ENCODE results near the gene SGMS1. TPM values are rescaled to one million over a fixed set of nuclear protein-coding genes. Genes with fewer than 3 reads are reported as not detected.

SGMS1 gene
- total RNA-seq, 1 experiment from 2014 or later: 20.4 TPM

GRCh38 chr10:50373821-50374501 lies 249.8 kb downstream of the SGMS1 start:
- no peak overlapping the region for H4K8ac ChIP-seq (replicated peaks; ENCODE audit: insufficient read length, low read depth, low read length)
- H3K4me3 Mint-ChIP-seq: no peak overlapping the region
- no peak overlapping the region for H2AK5ac ChIP-seq (ENCODE audit: insufficient read length, low read length)
- H3K27ac Mint-ChIP-seq: no peak overlapping the region
- no peak overlapping the region for H2AFZ ChIP-seq (ENCODE audit: low read length)
- no peaks in the 10 kb centered on the region for H3K27me3 ChIP-seq (ENCODE audit: insufficient read depth, low read length)
- H3K4me2 ChIP-seq (ENCODE audit: insufficient read depth, insufficient read length, low read length): no peak overlapping the region
- H2BK12ac ChIP-seq (ENCODE audit: insufficient read length, low read depth, low read length): no peak overlapping the region
- H3K9me3 Mint-ChIP-seq: peaks cover 0 to 4% of the 10 kb centered on the region in 2 experiments; a peak in 3 of 5 replicates
- H3K56ac ChIP-seq (ENCODE audit: insufficient read length, low read depth, low read length): no peak overlapping the region
- TF ChIP-seq CTCF (conservative IDR thresholded peaks at IDR 0.05): no peak
- no peak overlapping the region for H3K27ac ChIP-seq (ENCODE audit: insufficient read length, low read depth, low read length)
- H4K20me1 ChIP-seq (ENCODE audit: control insufficient read depth, insufficient read depth, insufficient read length): no peaks in the 10 kb centered on the region
- H3K14ac ChIP-seq (ENCODE audit: insufficient read depth, low read length): no peak overlapping the region
- no peak overlapping the region for H3K4ac ChIP-seq (ENCODE audit: low read depth, low read length)
- no peak overlapping the region for H3K18ac ChIP-seq (ENCODE audit: insufficient read length, low read depth, low read length)
- WGBS (ENCODE audit: extremely low coverage, insufficient read length, low lambda C conversion rate): no CpG with 5 or more reads among the region's 1 CpG
- no peak overlapping the region for H2BK20ac ChIP-seq (ENCODE audit: low read depth, low read length, poor library complexity, severe bottlenecking)
- no peak for DNase-seq
- no peak overlapping the region for H4K91ac ChIP-seq (ENCODE audit: insufficient read length, low read depth, low read length)
- no peak overlapping the region for H3T11ph ChIP-seq (ENCODE audit: low read length)
- H3K36me3 Mint-ChIP-seq (ENCODE audit: insufficient read depth in 1 of 3, low read depth in 3 of 3): peaks cover 4 to 20% (median 10%) of the 10 kb centered on the region in 3 experiments; a peak in 5 of 7 replicates
- no peak overlapping the region for H2BK5ac ChIP-seq (ENCODE audit: insufficient read length, low read length)
- H3K4me1 Mint-ChIP-seq: no peaks in the 10 kb centered on the region
- H2BK15ac ChIP-seq (ENCODE audit: low read depth, low read length): no peak overlapping the region
- no peaks in the 10 kb centered on the region for H3K79me1 ChIP-seq (ENCODE audit: insufficient read depth, low read depth, low read length, poor library complexity, severe bottlenecking)
- H3K4me1 ChIP-seq (ENCODE audit: insufficient read depth, low read length): no peaks in the 10 kb centered on the region
- no peak overlapping the region for H3K9ac ChIP-seq (ENCODE audit: extremely low read depth, insufficient read length, low read length)
- H3K23ac ChIP-seq (ENCODE audit: insufficient read length, low read depth, low read length): no peak overlapping the region
- H2BK120ac ChIP-seq (ENCODE audit: low read depth, low read length, poor library complexity, severe bottlenecking): no peak overlapping the region
- no peaks in the 10 kb centered on the region for H3K79me2 ChIP-seq (ENCODE audit: insufficient read depth, low read length)
- no peaks in the 10 kb centered on the region for H3K23me2 ChIP-seq (ENCODE audit: insufficient read length, low read depth, low read length, poor library complexity, severe bottlenecking)
- no peaks in the 10 kb centered on the region for H3K27me3 Mint-ChIP-seq (ENCODE audit: low read depth)
- no peaks in the 10 kb centered on the region for H3K9me3 ChIP-seq (ENCODE audit: control insufficient read depth, low read depth, low read length)
- H4K5ac ChIP-seq (ENCODE audit: insufficient read length, low read depth, low read length): no peak overlapping the region
